Stimulated activated CD8-positive, alpha-beta memory T cell treated with anti-CD3 and anti-CD28 coated beads, Interleukin-7, amount 100 ng/mL, for 48 hours (primary cell): ENCODE data around the gene FOXE1.

Experiments
- DNase-seq, 2 donors: peaks; one replicate each; pipeline ENCODE4 v3.0.0-alpha.2; 2020; ENCODE audit warnings: low read depth in 1 of 2; ENCODE audit errors: extremely low read depth in 1 of 2

The FOXE1 gene

DNA sequence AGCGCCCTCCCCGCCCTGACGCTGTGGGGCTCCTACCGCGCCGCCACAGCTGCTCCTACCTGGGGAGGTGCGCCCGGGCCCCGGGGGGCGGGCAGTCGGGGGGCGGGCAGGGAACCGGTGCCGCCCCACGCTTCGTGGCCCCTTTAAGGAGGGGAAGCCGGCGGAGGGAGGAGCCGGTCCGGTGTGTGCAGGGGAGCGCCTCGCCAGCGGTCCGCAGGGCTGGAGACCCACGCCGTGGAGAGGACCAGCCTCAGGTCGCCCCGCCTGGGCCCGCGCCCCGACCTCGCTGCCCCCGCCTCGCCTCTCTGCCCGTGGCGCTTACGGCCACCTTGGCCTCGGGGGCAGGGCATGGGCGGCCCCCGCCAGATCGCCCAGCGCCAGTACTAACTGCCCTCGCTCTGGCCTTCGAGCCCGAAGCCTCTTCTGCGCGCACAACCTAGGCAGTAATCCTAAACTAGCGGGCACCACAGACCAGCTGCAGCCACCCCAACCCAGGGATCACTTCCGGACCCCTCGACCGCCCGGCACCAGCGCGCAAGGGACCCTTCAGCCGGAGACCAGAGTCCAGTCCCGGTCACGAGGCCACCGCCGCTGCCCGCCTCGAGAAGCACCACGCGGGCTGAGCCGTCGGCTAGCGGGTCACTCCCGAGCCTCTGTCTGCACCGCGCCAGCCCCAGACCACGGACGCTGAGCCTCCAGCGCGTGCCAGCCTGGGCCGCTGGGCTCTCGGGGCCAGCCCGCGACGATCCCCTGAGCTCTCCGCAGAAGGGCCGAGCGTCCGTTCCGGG lies at the start of gene FOXE1:
FOXE1 (plus strand) TSS at position 171 of the 788 bp plus-strand sequence. CDS start 689 bp downstream, outside the sequence.
- no peak for DNase-seq

DNA sequence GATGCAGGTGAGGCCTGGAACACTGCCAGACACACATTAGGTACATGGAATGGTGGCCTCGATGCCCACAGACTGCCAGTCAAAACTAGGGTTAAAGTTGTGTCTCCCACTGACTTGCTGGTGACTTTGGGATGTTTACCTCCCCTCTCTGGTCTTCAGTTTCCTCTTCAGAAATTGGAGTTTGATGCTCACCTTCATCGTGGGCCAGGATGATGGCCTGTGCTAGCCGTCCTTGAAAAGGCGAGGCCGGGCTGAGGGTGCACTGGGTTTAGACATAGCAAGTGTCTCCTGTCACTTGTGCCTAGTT lies 49.0 kb upstream of the FOXE1 start:
- DNase-seq, result no peak

DNA sequence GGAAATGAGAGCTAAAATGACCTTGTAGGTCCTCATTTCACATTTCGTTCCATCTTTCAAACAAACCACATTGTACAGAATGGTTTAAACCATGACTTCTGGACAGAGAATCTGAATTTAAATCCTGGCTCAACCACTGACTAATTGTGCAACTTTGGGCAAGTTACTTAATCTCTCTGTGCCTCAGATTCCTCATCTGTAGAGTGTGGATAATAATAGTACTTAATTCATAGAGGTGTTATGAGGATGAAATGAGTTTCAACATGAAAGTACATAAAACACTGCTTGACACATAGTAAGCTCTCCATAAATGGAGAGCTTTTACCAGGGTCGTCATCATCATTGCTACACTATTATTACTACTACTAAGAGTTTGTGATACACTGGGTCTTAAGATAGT lies 46.3 kb upstream of the FOXE1 start:
- no peak for DNase-seq

DNA sequence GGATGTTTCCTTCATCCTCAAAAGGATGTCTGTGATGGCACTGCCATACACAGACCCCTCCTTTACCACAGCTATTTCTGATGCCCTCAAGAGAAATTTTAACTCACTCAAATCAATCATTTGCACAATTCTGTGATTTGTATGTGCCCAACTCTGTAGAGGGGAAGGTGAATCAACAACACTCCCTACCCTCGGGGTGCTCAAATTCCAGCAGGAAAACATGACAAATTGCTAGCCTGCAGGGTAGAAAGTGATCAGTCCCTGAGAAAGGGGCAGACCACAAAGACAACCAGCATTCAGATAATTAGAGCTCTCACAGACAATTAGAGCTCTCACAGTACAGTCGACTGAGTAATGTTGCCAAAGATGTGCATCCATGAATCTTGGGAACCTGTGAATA lies 45.3 kb upstream of the FOXE1 start:
- no peak for DNase-seq

DNA sequence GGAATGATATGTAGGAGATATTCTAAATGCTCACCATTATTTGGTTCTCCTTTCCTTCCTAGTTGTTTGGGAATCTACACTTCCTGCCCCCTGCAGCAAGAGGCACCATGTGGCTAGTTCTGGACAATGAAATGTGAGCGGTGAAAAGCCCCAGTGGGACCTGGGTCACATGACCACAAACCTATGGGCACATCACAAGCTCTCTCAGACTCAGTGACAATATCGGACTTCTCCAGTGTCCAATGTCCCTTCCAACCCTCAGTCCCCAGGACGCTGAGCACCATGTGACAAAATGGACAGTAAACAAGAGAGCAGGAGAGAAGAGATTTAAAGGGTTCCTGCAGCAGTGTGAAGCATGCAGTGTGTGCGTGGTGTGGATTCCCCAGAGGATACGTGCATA lies 44.6 kb upstream of the FOXE1 start:
- no peak for DNase-seq

DNA sequence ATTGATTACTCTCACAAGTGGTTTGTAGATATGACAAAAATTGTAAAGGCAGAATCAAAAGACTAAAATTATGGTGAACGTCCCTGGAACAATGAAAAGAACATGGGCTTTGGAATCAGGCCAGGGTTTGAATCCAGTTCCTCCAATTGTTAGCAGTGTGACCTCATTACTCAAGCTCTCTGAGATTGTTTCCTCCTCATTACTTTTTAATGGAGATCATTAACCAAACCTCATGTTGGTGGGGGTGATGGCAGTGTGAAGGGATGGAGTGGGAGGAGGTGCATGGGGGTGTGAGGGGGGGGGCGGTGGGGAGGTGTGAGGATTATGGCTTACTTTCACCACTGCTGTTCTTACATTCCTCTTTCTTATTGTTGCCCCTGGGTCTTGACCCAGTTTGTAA lies 44.1 kb upstream of the FOXE1 start:
- no peak for DNase-seq

DNA sequence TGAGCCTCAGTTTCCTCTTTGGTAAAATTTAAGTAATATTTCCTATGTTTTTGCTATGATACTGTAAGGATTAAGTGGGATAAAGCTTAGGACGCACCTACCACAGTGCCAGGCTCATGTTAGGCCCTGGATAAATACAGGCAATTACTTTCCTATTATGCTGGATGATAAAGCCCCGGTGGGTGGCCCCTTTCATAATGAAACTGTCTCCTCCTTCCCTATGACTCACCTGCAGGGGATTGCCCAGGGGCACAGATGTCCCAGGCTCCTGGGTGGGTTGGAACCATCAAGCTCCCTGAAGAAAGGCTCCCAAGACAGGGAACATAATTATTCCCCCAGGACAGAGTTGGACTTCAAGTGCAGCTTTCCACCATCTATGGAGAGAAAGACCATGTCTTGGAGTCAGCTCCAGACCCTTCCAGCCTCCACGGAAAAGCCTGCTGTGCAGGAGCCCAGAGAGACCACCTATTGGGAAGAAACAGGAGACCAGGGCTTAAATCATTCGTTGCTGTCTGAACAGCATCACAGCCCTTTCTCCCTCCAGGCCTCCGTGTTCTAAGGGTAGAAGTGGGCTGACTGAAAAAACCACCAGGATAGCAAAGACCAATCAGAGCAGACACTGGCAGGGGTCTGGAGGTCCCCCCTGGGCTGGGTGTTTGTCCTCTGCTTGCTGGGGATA lies 43.2 kb upstream of the FOXE1 start:
- DNase-seq, result no peak

DNA sequence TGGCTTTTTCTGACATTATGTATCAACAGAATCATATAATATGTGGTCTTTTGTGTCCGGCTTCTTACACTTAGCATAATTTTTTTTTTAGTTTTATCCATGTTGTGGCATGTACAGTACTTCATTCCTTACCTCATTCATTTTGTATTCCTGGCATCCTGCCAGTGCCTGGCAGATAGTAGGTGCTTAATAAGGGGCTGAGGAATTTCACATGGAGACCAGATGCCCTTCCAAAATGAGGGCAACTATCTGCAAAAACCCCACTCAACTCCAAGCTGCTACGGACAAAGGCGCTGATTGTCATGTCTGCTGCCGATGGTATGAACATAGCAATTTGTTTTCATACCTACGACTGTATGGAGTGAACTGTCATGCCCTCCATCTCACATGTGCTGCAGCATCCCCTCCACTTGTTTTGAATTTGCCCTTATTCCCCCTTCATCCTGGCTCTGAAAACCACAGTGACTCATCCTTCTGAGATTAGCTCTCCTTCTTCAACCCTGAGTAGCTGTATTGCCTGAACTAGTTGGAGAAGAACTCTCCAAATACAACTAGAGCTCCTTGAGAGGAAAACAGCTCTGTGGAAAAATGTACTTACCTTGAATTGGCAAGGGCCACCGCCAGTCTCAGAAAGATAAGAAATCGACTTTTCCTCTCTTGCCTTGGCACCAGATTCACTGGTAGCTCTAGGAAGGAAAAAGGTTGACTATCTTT lies 41.3 kb upstream of the FOXE1 start:
- no peak for DNase-seq

DNA sequence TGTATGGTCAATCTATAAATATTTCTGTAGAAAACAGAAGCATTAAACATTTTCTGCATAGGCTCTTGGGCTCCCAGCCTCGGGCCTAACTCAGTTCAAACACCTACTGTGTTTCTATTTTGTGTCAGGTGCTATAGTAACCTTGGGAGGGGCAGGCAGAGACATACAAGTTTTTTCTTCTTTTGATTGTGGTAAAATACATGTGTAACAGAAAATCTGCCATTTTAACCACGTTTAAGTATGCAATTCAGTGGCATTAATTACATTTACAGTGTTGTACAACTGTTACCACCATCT lies 40.8 kb upstream of the FOXE1 start:
- DNase-seq, result no peak

DNA sequence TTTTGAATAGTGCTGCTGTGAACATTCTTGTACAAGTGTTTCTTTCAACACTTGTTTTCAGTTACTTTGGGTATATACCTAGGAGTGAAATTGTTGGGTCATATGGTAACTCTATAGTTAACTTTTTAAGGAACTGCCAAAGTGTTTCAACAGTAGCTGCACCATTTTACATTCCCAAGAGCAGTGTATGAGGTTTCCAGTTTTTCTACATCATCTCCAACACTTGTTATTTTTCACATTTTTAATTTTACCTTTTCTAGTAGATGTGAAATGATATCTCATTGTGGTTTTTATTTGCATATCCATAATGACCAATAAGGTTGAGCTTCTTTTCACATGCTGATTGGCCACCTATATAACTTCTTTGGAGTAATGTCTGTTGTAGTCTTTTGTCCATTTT lies 40.0 kb upstream of the FOXE1 start:
- no peak for DNase-seq

DNA sequence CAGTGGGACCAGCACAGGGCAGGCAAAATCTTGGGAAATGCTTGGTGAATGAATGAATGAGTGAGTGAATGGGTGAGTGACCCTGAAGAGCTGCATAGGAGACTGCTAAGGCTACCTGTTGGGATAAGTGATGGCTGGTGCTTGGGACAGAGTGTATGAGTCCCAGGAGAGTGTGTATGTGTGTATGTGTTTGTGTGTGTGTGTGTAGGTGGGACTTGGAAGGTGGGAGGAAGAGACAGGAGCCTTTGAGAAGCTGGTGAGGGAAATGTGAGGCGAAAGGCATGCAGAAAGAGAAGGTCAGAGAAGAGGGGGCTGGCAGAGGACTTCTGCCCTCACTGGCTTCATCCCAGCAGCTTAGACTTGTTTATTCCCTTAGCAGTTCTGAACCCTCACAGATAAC lies 33.3 kb upstream of the FOXE1 start:
- no peak for DNase-seq

DNA sequence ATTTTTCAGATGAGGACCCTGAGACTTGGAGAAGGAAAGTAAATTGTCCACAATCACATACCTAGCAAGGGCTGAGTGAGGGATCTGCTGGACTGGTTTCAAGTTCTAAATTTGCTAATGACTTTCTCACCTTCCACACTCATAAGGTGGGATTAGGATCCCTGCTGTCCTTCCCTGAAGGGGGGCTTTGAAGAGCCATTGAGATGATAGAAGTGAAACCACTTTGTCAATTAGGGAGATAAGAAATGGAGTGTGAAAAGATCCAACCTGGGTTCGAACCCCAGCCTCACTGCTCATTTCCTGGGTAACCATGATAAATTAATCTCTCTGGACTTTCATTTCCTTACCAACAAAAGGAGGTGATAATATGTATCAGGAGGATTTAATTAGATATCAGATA lies 32.7 kb upstream of the FOXE1 start:
- no peak for DNase-seq

DNA sequence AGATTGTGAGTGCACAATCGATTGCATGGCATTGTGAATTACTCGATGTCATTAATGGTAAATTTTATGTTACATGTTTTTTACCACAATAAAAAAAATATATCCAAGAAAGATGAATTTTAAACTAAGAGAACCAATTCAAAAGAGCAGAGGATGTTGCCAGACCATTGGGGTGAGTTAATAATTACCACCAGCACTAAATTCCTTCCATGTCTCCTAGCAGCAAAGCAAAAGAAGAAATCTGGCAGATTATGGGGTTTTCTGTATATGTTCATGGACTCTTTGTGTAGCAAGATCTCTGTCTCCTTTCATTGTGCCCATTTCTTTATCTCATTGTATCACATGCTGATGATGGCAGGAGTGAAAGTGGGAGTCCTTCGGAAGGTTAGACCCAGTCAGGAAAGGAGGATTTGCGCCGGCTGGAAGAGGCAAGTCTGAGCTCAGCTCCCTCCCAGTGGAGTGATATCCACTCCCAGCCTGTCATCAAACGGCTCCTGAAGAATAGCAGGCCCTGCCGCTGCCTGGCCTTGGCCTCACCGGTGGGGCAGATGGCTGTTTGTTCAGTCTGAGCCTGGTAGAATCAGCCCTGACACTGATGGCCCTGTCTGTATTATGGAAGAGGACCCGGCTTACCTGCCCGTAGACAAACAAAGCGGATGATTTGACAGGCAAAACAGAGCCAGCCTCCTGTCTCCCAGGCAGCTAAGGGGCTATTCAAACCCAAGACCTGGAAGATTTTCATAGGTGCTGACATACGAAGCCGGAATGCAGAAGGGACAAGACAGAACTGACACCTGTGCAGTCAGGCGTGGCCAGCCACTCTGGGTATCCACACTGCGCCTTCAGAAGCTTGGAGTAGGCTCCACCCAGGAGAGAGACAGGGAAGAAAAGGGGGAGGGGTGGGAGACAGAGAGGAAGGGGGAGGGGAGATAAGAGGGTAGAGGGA lies 21.9 kb upstream of the FOXE1 start:
- DNase-seq, result no peak

DNA sequence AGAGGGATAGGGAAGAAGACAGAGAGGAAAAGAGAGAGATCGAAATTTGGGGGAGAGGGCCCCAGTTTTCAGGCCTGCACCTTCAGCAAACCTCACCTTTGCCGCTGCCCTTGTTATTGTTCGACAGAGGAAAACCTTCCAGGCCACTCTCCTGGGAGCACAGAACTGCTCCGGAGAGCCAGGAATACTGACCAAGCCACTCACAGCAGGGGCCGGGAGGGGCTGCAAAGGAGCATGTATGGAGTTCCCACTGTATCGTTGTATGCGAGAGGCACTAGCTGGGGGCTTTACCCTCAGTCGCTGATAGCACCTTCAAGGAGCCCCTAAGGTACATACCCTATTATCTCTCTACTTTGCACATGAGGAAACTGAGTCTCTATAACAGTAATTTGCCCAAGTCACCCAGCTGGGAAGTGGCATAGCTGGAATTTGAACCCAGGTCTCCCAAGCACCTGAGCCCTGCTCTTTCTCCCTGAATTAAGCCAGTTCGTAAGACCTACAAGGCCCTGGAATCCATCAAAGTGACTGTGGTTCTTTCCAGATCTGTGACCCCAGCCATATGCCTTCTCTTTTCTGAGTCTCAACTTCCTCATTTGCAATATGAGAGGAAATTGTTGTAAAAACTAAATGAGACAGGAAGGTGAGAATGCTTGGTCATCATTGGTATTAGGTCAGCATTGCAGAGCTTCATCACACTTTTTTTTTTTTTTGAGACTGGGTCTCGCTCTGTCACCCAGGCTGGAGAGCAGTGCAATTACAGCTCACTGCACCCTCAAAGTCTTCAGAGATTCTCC lies 21.0 kb upstream of the FOXE1 start:
- no peak for DNase-seq

DNA sequence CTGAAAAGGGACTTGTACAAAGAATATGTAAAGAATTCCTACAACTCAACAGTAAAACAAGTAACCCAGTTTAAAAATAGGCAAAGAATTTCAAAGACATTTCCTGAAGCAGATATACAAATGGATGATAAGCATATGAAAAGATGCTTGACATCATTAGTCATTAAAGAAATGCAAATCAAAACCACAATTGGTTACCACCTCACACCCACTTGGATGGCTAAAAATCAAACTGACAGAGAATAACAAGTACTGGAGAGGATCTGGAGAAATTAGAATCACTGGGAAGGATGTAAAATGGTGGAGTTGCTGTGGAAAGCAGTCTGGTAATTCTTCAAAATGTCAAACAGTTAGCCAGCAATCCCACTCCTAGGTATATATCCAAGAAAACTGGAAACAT lies 12.5 kb upstream of the FOXE1 start:
- DNase-seq, result no peak

DNA sequence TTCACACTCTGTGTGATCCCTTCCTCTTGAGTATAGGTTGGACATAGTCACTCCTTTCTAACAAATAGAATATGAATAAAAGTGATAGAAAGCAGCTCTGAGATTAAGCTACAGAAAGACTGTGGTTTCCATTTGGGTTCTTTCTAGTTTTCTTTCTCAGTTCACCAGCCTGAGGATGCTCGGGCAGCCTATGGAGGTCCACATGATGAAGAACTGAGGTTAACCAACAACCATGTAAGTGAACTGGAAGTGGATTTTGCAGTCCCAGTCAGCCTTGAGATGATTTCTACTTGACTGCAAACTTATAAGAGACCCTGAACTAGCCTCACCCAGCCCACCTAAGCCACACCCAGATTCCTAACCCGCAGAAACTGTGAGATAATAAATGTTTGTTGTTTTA lies 10.1 kb upstream of the FOXE1 start:
- no peak for DNase-seq

DNA sequence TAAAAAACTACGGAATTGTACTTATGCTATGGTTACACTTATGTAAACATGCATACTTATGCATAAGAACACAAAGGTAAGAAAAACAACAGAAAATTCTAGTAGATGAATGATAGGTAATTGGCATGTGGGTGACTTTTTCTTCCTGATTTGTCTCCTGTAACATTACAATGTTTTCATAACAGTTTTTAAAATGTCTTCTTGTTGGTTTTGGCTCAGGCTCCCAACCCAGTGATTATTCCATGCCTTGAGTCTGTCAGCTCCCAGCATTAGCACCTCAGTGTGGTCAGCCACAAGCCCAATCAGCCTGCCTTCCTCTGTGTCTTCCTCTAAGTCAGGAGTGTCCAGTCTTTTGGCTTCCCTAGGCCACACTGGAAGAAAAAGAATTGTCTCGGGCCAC lies 7.9 kb upstream of the FOXE1 start:
- DNase-seq, result no peak

DNA sequence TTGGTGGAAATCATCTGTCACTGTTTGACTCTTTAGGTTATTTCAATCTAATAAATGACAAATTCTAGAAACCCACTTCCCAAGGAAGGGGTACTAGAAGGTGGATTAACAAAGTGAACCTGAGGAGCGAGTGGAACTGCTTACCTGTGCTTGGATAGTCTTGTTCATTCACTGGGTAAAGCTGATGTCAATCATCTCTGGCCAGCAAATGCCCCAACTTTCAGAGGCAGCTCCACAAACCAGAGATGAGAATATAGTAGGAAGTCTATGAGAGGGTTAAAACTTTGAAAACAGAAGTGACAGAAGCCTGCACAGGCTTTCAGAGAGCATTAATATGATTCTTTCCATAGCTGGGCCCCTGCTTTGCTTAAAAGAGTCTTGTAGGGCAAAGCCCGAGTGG lies 7.3 kb upstream of the FOXE1 start:
- DNase-seq, result no peak

DNA sequence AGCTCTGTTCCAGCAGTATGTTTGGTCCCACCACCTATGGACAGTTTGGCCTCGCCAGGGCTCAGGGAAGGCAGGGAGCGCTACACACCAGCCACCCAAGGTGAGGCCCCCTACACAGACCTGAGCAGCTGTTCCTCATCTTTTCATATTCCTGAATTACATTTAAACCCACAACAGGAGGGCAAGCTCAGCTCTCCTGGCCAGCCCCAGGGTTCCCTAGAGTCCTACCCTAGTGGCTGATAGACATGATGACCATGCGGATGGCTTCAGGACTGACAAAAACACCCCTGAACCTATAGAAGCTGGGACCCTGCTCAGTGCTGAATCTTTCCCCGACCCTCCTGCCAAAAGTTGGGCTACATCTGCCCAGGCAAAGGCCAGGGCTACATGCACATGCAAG lies 6.7 kb upstream of the FOXE1 start:
- DNase-seq, result no peak

DNA sequence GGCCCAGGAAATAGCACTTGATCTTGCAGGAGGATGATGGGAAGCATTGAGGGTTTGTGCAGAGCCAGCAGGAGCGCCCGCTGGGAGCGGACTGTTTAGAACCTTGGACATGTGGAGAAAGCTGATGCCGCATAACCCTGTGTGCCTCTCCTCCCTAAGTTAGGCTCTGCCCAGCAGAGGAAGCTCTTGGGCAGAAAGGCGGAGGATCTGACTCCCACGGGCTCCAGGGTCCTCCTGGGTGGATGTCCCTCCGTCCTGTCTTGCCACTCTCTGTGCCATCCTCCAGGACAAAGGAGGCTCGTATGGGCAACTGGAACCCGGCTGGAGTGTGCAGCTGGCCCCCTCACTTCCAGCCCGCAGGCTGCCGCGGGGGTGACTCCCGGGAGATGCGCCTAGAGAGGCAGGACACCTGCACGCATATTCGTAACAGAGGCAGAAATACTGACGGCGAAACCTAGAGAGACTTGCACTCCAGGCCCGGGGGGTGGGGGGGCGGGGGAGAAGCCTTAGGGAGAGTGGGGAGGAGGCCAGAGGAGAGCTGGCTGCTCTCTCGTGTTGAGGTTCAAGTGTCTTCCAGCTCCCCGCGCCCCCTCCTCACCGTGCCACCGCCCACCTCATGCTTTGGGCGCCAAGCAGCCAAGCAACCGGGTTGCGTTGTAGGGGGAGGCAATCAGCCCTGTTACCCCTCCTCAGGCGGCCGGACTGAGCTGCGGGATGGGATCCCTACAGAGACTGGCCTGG lies 5.4 kb upstream of the FOXE1 start:
- DNase-seq, result no peak
